Epithelial cell of esophagus (primary cell): Measurements from ENCODE around the gene ATP10D.
A peak's percentile ranks its signal among the peaks of the same experiment; 100 is the strongest.
"Not testable (repeated sequence)": the region's sequence is repeated elsewhere in the genome, so short reads cannot be mapped to it uniquely, and the experiment has no call there.

Experiments used
- DNase-seq: peaks from one replicate; pipeline ENCODE4 v3.0.0; 2010; ENCODE audit warnings: low read depth
- H3K4me3 ChIP-seq: 2 replicates; pipeline ENCODE4 v1.5.1; 2011; ENCODE audit warnings: mild to moderate bottlenecking, low read length, control low read depth
- CTCF ChIP-seq: IDR thresholded peaks from 2 replicates; pipeline ENCODE4 v1.5.1; 2011; ENCODE audit warnings: low read depth, mild to moderate bottlenecking, low read length, control low read depth, inconsistent platforms; ENCODE audit not compliant: insufficient read depth; ENCODE audit errors: missing control alignments

The ATP10D gene

GRCh38 chr4:47525154-47525819, 40.2 kb downstream of the ATP10D start:
- DNase-seq: peak; percentile 88
- no peak for TF ChIP-seq CTCF
- H3K4me3 ChIP-seq: no peak overlapping the region

- DNase-seq: peak; percentile 43
Measured at GRCh38 chr4:47526281-47526680, 41.2 kb downstream of the ATP10D start.

GRCh38 chr4:47528646-47529045, 43.6 kb downstream of the ATP10D start:
- peak; percentile 73 for DNase-seq
- not testable (repeated sequence) for H3K4me3 ChIP-seq

More at GRCh38 chr4:47526281-47526680, 41.2 kb downstream of the ATP10D start:
- H3K4me3 ChIP-seq: no peak overlapping the region
- no peak for TF ChIP-seq CTCF

- no peak for DNase-seq
- TF ChIP-seq CTCF: no peak
- no peak overlapping the region for H3K4me3 ChIP-seq
Measured at GRCh38 chr4:47530801-47531200, 45.7 kb downstream of the ATP10D start.

- DNase-seq: peak; percentile 88
- no peak overlapping the region for H3K4me3 ChIP-seq
- no peak for TF ChIP-seq CTCF
Measured at GRCh38 chr4:47531241-47531953, 46.3 kb downstream of the ATP10D start.

GRCh38 chr4:47531954-47532321, 46.9 kb downstream of the ATP10D start:
- no peak for DNase-seq
- no peak overlapping the region for H3K4me3 ChIP-seq
- no peak for TF ChIP-seq CTCF

- H3K4me3 ChIP-seq: no peak overlapping the region
- no peak for TF ChIP-seq CTCF
- DNase-seq: peak; percentile 44
Measured at GRCh38 chr4:47532658-47533057, 47.6 kb downstream of the ATP10D start.
